Tibial nerve (tissue), 4 donors: ENCODE data around the gene DUSP6. TPM values are rescaled to one million over a fixed set of nuclear protein-coding genes. Genes with fewer than 3 reads are reported as not detected.
A peak's percentile ranks its signal among the peaks of the same experiment; 100 is the strongest.

Experiments
- DNase-seq, 2 donors: peaks; one replicate each; pipeline ENCODE4 v3.0.0-alpha.2; 2019; ENCODE audit warnings: low spot score in 2 of 2
- H3K27ac ChIP-seq, 4 donors: fragments of 200-600 bp; sonication (generic) in 3 of 4; one replicate each; pipeline ENCODE4 v1.5.1; 2017 to 2019; ENCODE audit warnings: mild to moderate bottlenecking in 1 of 4
- H3K27me3 ChIP-seq, 2 donors: fragments of 200-600 bp; sonication (generic) in 1 of 2; one replicate each; pipeline versions ENCODE4 v1.5.1 to v1.6.0; 2017 to 2019
- H3K36me3 ChIP-seq, 3 donors: fragments of 200-600 bp; sonication (generic); one replicate each; pipeline ENCODE4 v1.5.1; 2018 to 2019
- H3K4me1 ChIP-seq, 4 donors: fragments of 200-600 bp; sonication (generic) in 3 of 4; one replicate each; pipeline ENCODE4 v1.5.1; 2017 to 2019
- H3K4me3 ChIP-seq, 4 donors: fragments of 200-600 bp; sonication (generic) in 3 of 4; one replicate each; pipeline ENCODE4 v1.5.1; 2017 to 2019; ENCODE audit warnings: mild to moderate bottlenecking in 1 of 4, moderate library complexity in 1 of 4
- H3K9me3 ChIP-seq, 4 donors: fragments of 200-600 bp; sonication (generic) in 3 of 4; one replicate each; pipeline ENCODE4 v1.5.1; 2017 to 2019
- EP300 ChIP-seq, 2 donors: sonication (generic); formaldehyde crosslinking; IDR thresholded peaks; one replicate each; pipeline ENCODE4 v1.6.1; 2017; ENCODE audit warnings: antibody characterized with exemption in 2 of 2, mild to moderate bottlenecking in 1 of 2
- POLR2A ChIP-seq, 2 donors: fragments of 450-650 bp; IDR thresholded peaks; one replicate each; pipeline ENCODE4 v1.6.1; 2017; ENCODE audit warnings: antibody characterized with exemption in 2 of 2, mild to moderate bottlenecking in 2 of 2, moderate library complexity in 2 of 2
- WGBS, 2 donors: methylation state at CpG; one replicate each; pipeline ENCODE4 v1.1.5; 2018; 5-methylcytosine and 5-hydroxymethylcytosine counted together
- total RNA-seq, 4 donors: library from RNA; depleted of rRNA; stranded (reverse); fragments of >200 nt; gene quantifications; one replicate each; pipeline ENCODE4 v1.1.0, GENCODE V29; 2016
- TF ChIP-seq, protein P1 (sequence below), 5 experiments: fragments of 200-600 bp in 3 of 5; fragments of 450-650 bp in 2 of 5; sonication (generic) in 3 of 5; IDR thresholded peaks; one replicate each; pipeline ENCODE4 v1.5.1; 2016 to 2019; ENCODE audit warnings: antibody characterized with exemption in 5 of 5, mild to moderate bottlenecking in 3 of 5, moderate library complexity in 2 of 5

DUSP6 gene
- total RNA-seq, 4 donors from 2014 or later = 66.5 to 85.2 (median 72.8) TPM

DNA sequence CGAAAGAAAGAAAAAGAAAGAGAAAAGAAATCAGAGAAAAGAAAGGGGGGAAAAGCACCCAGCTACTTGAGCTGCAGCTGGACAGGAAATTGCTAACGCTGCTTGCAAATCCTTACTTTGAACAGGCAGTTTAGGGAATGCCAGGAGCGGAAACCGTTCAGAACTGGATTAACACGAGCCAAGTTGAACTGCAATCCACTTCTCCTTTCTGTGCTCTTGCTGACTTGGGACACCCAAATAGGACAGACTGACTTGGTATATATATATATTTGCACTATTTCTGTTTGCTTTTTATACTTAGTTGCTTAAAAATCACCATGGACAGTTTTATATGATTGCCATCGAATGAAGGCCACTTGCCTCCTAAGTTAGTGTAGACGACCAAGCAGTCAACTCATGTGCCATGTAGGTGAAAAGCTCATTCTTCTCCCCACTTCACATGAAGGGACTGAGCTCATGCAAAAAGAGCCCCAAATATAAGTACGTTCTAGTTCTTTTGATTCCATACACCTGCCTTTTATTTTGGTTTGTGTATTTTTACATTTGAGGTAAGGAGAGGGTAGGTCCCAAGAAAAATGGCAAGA is 5.5 kb downstream of the DUSP6 start:
- TF ChIP-seq EP300 (IDR thresholded peaks at IDR 0.05) (peak in 1 of 2 donors; percentile 64), POLR2A (IDR thresholded peaks at IDR 0.05) (no peak)
- peak overlapping the region in 1 of 4 donors; percentile 85 for H3K4me3 ChIP-seq

GRCh38 chr12:89345830-89346740 is 6.2 kb downstream of the DUSP6 start:
- TF ChIP-seq, protein P1, sequence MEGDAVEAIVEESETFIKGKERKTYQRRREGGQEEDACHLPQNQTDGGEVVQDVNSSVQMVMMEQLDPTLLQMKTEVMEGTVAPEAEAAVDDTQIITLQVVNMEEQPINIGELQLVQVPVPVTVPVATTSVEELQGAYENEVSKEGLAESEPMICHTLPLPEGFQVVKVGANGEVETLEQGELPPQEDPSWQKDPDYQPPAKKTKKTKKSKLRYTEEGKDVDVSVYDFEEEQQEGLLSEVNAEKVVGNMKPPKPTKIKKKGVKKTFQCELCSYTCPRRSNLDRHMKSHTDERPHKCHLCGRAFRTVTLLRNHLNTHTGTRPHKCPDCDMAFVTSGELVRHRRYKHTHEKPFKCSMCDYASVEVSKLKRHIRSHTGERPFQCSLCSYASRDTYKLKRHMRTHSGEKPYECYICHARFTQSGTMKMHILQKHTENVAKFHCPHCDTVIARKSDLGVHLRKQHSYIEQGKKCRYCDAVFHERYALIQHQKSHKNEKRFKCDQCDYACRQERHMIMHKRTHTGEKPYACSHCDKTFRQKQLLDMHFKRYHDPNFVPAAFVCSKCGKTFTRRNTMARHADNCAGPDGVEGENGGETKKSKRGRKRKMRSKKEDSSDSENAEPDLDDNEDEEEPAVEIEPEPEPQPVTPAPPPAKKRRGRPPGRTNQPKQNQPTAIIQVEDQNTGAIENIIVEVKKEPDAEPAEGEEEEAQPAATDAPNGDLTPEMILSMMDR (IDR thresholded peaks at IDR 0.05) = no peak
- TF ChIP-seq EP300 (IDR thresholded peaks at IDR 0.05) = peak in 1 of 2 donors; percentile 77
- H3K4me1 ChIP-seq = peaks cover 0 to 65% (median 37%) of the 10 kb centered on the region in 4 donors
- H3K36me3 ChIP-seq = peaks cover 0 to 18% (median 0%) of the 10 kb centered on the region in 3 donors
- peak overlapping the region in 1 of 4 donors; percentile 85 for H3K4me3 ChIP-seq
- DNase-seq = peak in 1 of 2 donors; percentile 74
- H3K9me3 ChIP-seq = no peaks in the 10 kb centered on the region
- 26 to 31% methylated on average over 10 of the region's 10 CpGs for WGBS, 2 donors
- no peaks in the 10 kb centered on the region for H3K27me3 ChIP-seq
- peak overlapping the region in 3 of 4 donors; percentile 55 to 98 (median 97) for H3K27ac ChIP-seq

More for the DNA sequence above, 5.5 kb downstream of the DUSP6 start:
- H3K27me3 ChIP-seq = no peaks in the 10 kb centered on the region
- peak overlapping the region in 3 of 4 donors; percentile 55 to 98 (median 97) for H3K27ac ChIP-seq
- 30 to 34% methylated on average over 8 of the region's 8 CpGs for WGBS, 2 donors
- peak in 1 of 2 donors; percentile 28 for DNase-seq
- H3K9me3 ChIP-seq = no peaks in the 10 kb centered on the region
- peaks cover 0 to 65% (median 37%) of the 10 kb centered on the region in 4 donors for H3K4me1 ChIP-seq
- peaks cover 0 to 18% (median 0%) of the 10 kb centered on the region in 3 donors for H3K36me3 ChIP-seq

DNA sequence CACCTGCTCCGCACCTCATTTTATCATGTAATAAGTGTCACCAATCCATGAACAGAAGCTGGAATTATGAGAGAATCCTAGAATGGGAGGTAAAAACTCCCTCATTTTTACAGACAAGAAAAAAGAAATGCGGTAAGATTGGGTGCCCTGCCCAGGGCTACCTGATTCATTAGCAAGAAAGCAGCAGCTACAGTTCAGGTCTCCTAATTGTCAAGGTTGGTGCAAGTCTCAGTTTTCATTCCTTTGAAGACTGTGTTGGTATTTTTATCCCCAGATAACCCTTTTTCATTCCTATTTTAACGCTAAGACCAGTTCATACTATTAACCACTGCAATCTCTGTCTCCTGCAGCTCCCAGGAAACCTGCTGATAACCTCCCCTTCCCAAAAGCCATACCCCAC is 6.9 kb downstream of the DUSP6 start:
- no peak for DNase-seq
- Histone ChIP-seq H3K27me3 (no peaks in the 10 kb centered on the region), H3K27ac (peak overlapping the region in 3 of 4 donors; percentile 55 to 98 (median 97)), H3K9me3 (no peaks in the 10 kb centered on the region), H3K36me3 (peaks cover 0 to 18% (median 0%) of the 10 kb centered on the region in 3 donors), H3K4me1 (peaks cover 0 to 65% (median 37%) of the 10 kb centered on the region in 4 donors), H3K4me3 (no peak overlapping the region)
- WGBS, 2 donors = 67 to 72% methylated on average over 3 of the region's 3 CpGs
- no peak for TF ChIP-seq EP300 (IDR thresholded peaks at IDR 0.05)
- TF ChIP-seq POLR2A (IDR thresholded peaks at IDR 0.05) = no peak
- TF ChIP-seq, protein P1 (IDR thresholded peaks at IDR 0.05) = no peak

DNA sequence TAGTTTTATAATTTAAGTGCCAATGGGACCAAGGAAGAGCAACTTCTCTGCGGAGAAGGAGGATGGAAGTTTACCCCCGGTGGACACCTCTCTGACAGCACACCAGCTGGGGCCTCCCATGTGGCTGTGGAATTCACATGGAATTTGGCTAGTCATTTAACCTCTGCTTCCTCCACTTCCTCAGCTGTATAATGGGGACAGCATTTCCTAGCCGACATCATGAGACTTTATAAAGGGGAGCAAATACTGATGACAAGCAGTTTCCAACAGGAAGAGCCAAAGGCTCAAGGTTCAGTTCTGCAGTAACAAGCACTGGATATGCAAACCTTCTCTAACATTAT is 7.5 kb downstream of the DUSP6 start:
- TF ChIP-seq, protein P1 (IDR thresholded peaks at IDR 0.05) = no peak
- TF ChIP-seq POLR2A (IDR thresholded peaks at IDR 0.05) (no peak), EP300 (IDR thresholded peaks at IDR 0.05) (no peak)
- no peaks in the 10 kb centered on the region for H3K9me3 ChIP-seq
- H3K4me1 ChIP-seq = peaks cover 0 to 65% (median 37%) of the 10 kb centered on the region in 4 donors
- peaks cover 0 to 18% (median 0%) of the 10 kb centered on the region in 3 donors for H3K36me3 ChIP-seq
- H3K27ac ChIP-seq = peak overlapping the region in 2 of 4 donors; percentile 97 to 98
- DNase-seq = no peak
- WGBS, 2 donors = 57 to 73% methylated on average over 3 of the region's 3 CpGs
- H3K27me3 ChIP-seq = no peaks in the 10 kb centered on the region
- no peak overlapping the region for H3K4me3 ChIP-seq

- Histone ChIP-seq H3K4me3 (no peak overlapping the region), H3K9me3 (no peaks in the 10 kb centered on the region), H3K4me1 (peaks cover 0 to 65% (median 37%) of the 10 kb centered on the region in 4 donors), H3K27me3 (no peaks in the 10 kb centered on the region), H3K27ac (peak overlapping the region in 2 of 4 donors; percentile 97 to 98), H3K36me3 (peaks cover 0 to 18% (median 0%) of the 10 kb centered on the region in 3 donors)
- no peak for DNase-seq
- 67 to 68% methylated on average over 10 of the region's 10 CpGs for WGBS, 2 donors
- TF ChIP-seq, protein P1 (IDR thresholded peaks at IDR 0.05) = no peak
- TF ChIP-seq POLR2A (IDR thresholded peaks at IDR 0.05) = no peak
- no peak for TF ChIP-seq EP300 (IDR thresholded peaks at IDR 0.05)
Measured at GRCh38 chr12:89344043-89344861, 8.0 kb downstream of the DUSP6 start.
